NCI-H2227 (cell line): ENCODE data around the gene RHBDL2.
"Not testable (repeated sequence)": the region's sequence is repeated elsewhere in the genome, so short reads cannot be mapped to it uniquely, and the experiment has no call there.

Experiments
- DNase-seq: peaks from one replicate; lab custom pipeline; 2025; ENCODE audit not compliant: unreplicated experiment; lab: John Stamatoyannopoulos, UW

The RHBDL2 gene, protein sequence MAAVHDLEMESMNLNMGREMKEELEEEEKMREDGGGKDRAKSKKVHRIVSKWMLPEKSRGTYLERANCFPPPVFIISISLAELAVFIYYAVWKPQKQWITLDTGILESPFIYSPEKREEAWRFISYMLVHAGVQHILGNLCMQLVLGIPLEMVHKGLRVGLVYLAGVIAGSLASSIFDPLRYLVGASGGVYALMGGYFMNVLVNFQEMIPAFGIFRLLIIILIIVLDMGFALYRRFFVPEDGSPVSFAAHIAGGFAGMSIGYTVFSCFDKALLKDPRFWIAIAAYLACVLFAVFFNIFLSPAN

GRCh38 chr1:38941527-38942019, at the start of gene RHBDL2:
Gene RHBDL2, minus strand, starts transcription at chr1:38941830. Its CDS starts 22,618 bp downstream, at chr1:38919212.
- DNase-seq, result no peak

DNA sequence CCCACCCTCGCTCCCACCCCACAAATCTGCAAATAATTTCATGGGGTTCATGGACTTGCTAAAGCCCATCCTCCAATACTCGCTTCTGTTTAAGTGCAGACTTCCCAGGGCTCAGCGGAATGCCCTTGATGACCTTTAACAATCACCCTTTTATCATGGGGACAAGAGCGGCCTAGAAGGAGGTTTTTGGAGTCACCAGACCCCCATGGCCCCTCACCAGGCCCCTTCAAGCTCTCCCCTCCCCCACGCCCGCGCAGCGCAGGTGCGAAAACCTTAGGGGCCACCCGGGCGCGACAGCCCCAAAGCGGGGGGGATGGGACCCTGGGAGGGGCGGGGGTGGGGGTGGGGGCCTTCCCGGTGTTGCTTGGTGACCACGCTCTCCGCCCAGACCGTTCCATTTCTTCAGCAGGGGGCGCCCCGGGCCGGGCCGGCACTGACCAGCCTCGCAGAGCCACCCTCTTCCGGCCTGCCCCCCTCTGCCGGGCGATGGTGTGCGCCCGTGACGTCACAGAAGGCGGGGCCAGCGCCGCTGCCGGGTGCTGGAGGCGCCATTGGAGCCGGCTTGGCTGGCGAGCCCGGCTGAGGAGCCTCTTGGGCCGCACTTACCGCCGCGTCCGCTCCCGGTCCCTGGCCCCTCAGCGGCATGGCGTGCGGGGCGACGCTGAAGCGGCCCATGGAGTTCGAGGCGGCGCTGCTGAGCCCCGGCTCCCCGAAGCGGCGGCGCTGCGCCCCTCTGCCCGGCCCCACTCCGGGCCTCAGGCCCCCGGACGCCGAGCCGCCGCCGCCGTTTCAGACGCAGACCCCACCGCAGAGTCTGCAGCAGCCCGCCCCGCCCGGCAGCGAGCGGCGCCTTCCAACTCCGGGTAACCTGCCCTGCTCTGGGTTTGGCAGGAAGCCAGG, 49.4 kb upstream of the RHBDL2 start, which contains the start of gene AKIRIN1:
TSS of gene AKIRIN1 (plus strand) at position 539 of the 900 bp plus-strand sequence. CDS start at position 644, 105 bp downstream.
- peak; percentile 98 for DNase-seq

DNA sequence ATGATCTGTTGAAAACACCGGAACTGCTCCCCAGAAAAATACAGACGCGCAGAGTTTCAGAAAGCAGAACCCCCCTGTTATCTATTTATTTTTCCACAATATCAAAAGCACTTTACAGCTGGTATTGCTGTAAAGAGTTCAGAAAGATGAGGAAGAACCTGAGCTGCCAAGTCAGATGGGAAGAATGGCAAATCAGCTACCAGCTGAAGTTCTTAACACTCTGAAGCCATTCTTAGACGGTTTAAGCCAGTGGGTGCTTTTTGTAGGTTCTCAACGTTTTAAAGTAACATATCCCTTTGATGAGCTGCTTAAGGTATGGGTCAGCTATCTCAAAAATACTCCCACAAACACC, 48.7 kb upstream of the RHBDL2 start:
- DNase-seq, result peak; percentile 40

DNA sequence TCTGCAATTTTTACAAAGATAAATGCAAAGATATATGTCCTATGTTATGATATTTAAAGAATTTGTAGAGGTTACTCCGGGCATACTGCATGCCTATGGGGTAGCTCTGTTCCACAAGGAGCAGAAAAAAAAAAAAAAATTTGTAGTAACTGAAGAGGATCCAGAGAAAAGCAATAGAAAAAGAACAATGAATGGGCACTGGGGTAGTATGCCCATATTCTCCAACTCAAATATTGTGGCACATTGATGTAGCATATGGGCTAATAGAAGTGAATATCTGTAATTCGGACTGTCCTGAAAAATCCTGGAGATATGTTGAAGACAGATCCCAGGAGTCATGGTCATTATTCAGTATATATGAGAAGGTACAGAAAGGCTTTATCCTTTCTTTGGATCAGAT, 48.3 kb upstream of the RHBDL2 start:
- no peak for DNase-seq

- DNase-seq, result peak; percentile 68
Observed at GRCh38 chr1:38979380-38979779, 37.8 kb upstream of the RHBDL2 start.

GRCh38 chr1:38978245-38978542, 36.6 kb upstream of the RHBDL2 start:
- not testable (repeated sequence) for DNase-seq

DNA sequence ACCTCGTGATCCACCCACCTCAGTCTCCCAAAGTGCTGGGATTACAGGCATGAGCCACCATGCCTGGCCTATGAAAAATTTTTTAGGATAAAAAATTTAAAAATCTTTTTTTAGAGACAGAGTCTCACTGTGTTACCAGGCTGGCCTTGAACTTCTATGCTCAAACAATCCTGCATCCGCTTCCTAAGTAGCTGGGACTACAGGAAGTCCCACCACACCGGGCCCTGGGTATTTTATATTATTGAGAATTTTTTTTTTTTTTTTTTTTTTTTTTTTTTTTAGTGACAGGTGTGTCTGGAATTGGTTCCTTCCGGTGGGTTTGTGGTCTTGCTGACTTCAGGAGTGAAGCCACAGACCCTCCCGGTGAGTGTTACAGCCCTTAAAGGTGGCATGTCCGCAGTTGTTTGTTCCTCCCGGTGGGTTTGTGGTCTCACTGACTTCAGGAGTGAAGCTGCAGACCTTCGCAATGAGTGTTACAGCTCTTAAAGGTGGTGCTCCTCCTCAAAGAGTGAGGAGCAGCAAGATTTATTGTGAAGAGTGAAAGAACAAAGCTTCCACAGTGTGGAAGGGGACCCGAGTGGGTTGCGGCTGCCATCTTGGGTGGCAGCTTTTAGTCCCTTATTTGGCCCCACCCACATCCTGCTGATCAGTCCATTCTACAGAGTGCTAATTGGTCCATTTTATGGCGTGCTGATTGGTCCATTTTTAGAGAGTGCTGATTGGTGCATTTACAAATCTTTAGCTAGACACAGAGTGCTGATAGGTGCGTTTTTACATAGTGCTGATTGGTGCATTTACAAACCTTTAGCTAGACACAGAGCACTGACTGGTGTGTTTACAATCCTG, 36.0 kb upstream of the RHBDL2 start:
- DNase-seq, result not testable (repeated sequence)

- DNase-seq, result no peak
Observed at GRCh38 chr1:38973659-38974437, 32.2 kb upstream of the RHBDL2 start.

DNA sequence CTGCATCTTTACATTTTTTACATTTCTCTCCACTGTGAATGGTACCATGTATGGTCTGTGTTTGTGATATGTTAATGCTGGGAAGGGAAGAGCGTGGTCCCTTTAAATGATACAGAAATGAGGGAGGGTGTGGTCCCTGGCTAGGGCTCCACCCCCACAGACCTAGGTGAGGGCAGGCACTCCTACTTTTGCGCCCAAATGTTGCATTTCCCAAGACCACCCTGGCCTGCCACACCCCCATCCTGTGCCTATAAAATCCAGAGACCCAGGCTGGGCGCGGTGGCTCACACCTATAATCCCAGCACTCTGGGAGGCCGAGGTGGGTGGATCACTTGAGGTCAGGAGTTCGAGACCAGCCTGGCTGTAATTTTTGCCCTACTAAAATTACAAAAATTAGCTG, 31.5 kb upstream of the RHBDL2 start:
- DNase-seq, result not testable (repeated sequence)

GRCh38 chr1:38964140-38964548, 22.5 kb upstream of the RHBDL2 start:
- DNase-seq, result no peak

DNA sequence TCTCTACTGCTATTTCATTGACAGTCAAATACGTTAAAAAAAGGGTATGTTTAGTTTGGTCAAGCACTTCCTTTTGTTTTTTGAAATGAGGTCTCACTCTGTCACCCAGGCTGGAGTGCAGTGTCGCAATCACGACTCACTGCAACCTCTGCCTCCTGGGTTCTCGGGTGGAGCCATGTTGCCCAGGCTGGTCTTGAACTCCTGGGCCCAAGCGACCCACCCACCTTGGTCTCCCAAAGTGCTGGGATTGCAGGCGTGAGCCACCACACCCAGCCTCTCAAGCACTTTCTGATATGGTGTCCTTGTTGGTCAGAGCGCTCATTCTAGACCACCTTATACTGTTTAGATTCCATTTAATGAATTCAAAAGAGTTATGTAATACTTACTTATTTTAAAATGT, 20.9 kb upstream of the RHBDL2 start:
- DNase-seq, result no peak

- no peak for DNase-seq
Observed at GRCh38 chr1:38962113-38962512, 20.5 kb upstream of the RHBDL2 start.

- no peak for DNase-seq
Observed at GRCh38 chr1:38958967-38959366, 17.3 kb upstream of the RHBDL2 start.

DNA sequence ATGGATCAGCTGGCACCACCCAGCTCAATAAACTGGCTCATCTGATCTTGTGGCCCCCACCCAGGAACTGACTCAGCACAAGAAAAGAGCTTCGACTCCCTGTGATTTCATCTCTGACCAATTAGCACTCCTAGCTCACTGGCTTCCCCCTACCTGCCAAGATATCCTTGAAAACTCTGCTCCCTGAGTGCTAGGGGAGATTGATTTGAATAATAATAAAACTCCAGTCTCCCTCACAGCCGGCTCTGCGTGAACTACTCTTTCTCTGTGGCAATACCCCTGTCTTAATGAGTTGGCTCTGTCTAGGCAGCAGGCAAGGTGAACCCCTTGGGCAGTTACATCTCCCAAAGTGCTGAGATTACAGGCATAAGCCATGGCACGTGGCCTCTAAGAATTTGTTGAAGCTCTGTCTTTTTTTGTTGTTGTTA, 11.8 kb upstream of the RHBDL2 start:
- DNase-seq, result no peak

GRCh38 chr1:38950553-38950952, 8.9 kb upstream of the RHBDL2 start:
- no peak for DNase-seq

- DNase-seq, result no peak
Observed at GRCh38 chr1:38944547-38944946, 2.9 kb upstream of the RHBDL2 start.

GRCh38 chr1:38942664-38943428, 1.2 kb upstream of the RHBDL2 start:
- DNase-seq, result no peak

GRCh38 chr1:38941093-38941492, 537 bp downstream of the RHBDL2 start:
- DNase-seq, result no peak

DNA sequence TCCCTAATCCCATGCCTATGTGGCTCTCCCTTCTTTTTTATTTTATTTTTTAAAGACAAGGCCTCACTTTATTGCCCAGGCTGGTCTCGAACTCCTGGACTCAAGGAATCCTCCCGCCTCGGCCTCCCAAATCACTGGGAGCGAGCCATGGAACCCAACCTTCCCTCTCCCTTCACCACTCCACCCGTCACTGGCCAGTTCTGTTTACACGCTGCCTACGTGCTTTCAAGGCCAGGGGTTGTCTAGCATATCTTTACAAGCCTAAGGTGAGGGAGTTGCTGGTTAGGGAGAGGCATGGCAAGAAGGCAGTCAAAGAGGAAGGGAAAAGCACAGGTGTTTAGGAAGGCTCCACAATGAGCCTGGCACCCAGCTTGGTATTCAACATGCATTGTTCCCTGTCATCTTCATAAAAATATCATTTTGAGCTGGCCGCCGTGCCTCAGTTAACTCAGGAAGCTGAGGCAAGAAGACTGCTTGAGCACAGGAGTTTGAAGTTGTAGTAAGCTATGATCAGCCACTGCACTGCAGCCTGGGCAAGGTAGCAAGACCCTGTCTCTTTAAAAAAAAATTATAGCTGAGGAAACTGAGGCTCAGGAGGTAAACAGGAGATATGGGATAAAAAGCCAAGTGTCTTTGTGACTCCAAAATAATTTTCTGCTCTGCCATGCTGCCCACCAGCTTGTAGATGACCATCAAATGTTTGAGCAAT, 1.1 kb downstream of the RHBDL2 start:
- no peak for DNase-seq
